Activated T-cell treated with anti-CD3 and anti-CD28 coated beads, Interleukin-2, amount 50 U/mL, for 72 hours (primary cell): ENCODE data around the gene ANKRD44. TPM values are rescaled to one million over a fixed set of nuclear protein-coding genes. Genes with fewer than 3 reads are reported as not detected.
"Not testable (repeated sequence)": the region's sequence is repeated elsewhere in the genome, so short reads cannot be mapped to it uniquely, and the experiment has no call there.

Experiments used
- ATAC-seq, 2 donors: fragments of 150-1000 bp; cut with Tn5 transposase; replicated peaks in 1 of 2; 2 replicates each; pipeline ENCODE4 v1.10.0; 2021; ENCODE audit warnings: moderate library complexity in 2 of 2, mild to moderate bottlenecking in 1 of 2
- DNase-seq, 2 donors: peaks; one replicate each; pipeline ENCODE4 v3.0.0; 2021 to 2022; ENCODE audit warnings: mixed read lengths in 1 of 2
- H3K27ac Mint-ChIP-seq: one replicate; pipeline ENCODE4 v1.8.0; 2022; ENCODE audit warnings: mild to moderate bottlenecking, moderate library complexity, mixed read lengths
- H3K27me3 Mint-ChIP-seq: one replicate; pipeline ENCODE4 v1.8.0; 2022; ENCODE audit warnings: low read depth, mixed read lengths
- H3K36me3 Mint-ChIP-seq, 2 donors: one replicate each; pipeline ENCODE4 v1.8.0; 2022; ENCODE audit warnings: mixed read lengths in 2 of 2, mild to moderate bottlenecking in 1 of 2; ENCODE audit not compliant: insufficient read depth in 2 of 2
- H3K4me1 Mint-ChIP-seq: one replicate; pipeline ENCODE4 v1.8.0; 2022; ENCODE audit warnings: low read depth, mixed read lengths
- H3K4me3 Mint-ChIP-seq, 2 donors: one replicate each; pipeline ENCODE4 v1.8.0; 2022; ENCODE audit warnings: mild to moderate bottlenecking in 2 of 2, mixed read lengths in 2 of 2, moderate library complexity in 2 of 2
- H3K9me3 Mint-ChIP-seq, 2 donors: one replicate each; pipeline ENCODE4 v1.8.0; 2022; ENCODE audit warnings: mixed read lengths in 2 of 2
- total RNA-seq, 2 donors: library from RNA; stranded (reverse); gene quantifications; one replicate each; pipeline ENCODE4 v1.2.3, GENCODE V29; 2022

The ANKRD44 gene
- total RNA-seq, 2 donors from 2014 or later = 114 to 141 TPM

- Mint-ChIP-seq H3K4me3 (peak overlapping the region; percentile 39 to 40), H3K27ac (peak overlapping the region; percentile 62), H3K4me1 (peaks cover 91% of the 10 kb centered on the region), H3K9me3 (no peaks in the 10 kb centered on the region), H3K36me3 (peaks cover 4 to 9% of the 10 kb centered on the region in 2 donors), H3K27me3 (no peaks in the 10 kb centered on the region)
- DNase-seq (peak in 1 of 2 donors; percentile 0), ATAC-seq (no peak)
Observed at GRCh38 chr2:197247083-197247482, 63.5 kb downstream of the ANKRD44 start.

- peaks cover 88% of the 10 kb centered on the region for H3K4me1 Mint-ChIP-seq
- ATAC-seq (no peak), DNase-seq (peak in 1 of 2 donors; percentile 0)
- H3K9me3 Mint-ChIP-seq = no peaks in the 10 kb centered on the region
- H3K36me3 Mint-ChIP-seq = peaks cover 4 to 9% of the 10 kb centered on the region in 2 donors
- H3K27ac Mint-ChIP-seq = peak overlapping the region; percentile 80
- H3K27me3 Mint-ChIP-seq = no peaks in the 10 kb centered on the region
- H3K4me3 Mint-ChIP-seq = peak overlapping the region in 1 of 2 donors; percentile 40
Observed at GRCh38 chr2:197245829-197246804, 64.5 kb downstream of the ANKRD44 start.

- H3K4me1 Mint-ChIP-seq = peaks cover 88% of the 10 kb centered on the region
- H3K9me3 Mint-ChIP-seq = no peaks in the 10 kb centered on the region
- H3K27ac Mint-ChIP-seq = peak overlapping the region; percentile 92
- peaks cover 4 to 9% of the 10 kb centered on the region in 2 donors for H3K36me3 Mint-ChIP-seq
- peak overlapping the region in 1 of 2 donors; percentile 63 for H3K4me3 Mint-ChIP-seq
- ATAC-seq (no peak), DNase-seq (no peak)
- no peaks in the 10 kb centered on the region for H3K27me3 Mint-ChIP-seq
Observed at GRCh38 chr2:197244349-197244748, 66.2 kb downstream of the ANKRD44 start.

- Mint-ChIP-seq H3K27me3 (no peaks in the 10 kb centered on the region), H3K4me1 (peaks cover 88% of the 10 kb centered on the region), H3K4me3 (peak overlapping the region; percentile 2 to 54), H3K36me3 (peaks cover 1 to 5% of the 10 kb centered on the region in 2 donors), H3K27ac (peak overlapping the region; percentile 48), H3K9me3 (no peaks in the 10 kb centered on the region)
- DNase-seq (no peak), ATAC-seq (no peak)
Observed at GRCh38 chr2:197242719-197243118, 67.9 kb downstream of the ANKRD44 start.

GRCh38 chr2:197241596-197241995 is 69.0 kb downstream of the ANKRD44 start:
- H3K4me3 Mint-ChIP-seq = no peak overlapping the region
- DNase-seq (no peak), ATAC-seq (no peak)
- H3K4me1 Mint-ChIP-seq = peaks cover 88% of the 10 kb centered on the region
- H3K27me3 Mint-ChIP-seq = no peaks in the 10 kb centered on the region
- no peaks in the 10 kb centered on the region for H3K9me3 Mint-ChIP-seq
- H3K27ac Mint-ChIP-seq = no peak overlapping the region
- H3K36me3 Mint-ChIP-seq = peaks cover 1% of the 10 kb centered on the region in 2 donors

- no peaks in the 10 kb centered on the region for H3K27me3 Mint-ChIP-seq
- H3K27ac Mint-ChIP-seq = peak overlapping the region; percentile 91
- no peaks in the 10 kb centered on the region for H3K36me3 Mint-ChIP-seq
- ATAC-seq (no peak), DNase-seq (no peak)
- peaks cover 88% of the 10 kb centered on the region for H3K4me1 Mint-ChIP-seq
- peak overlapping the region; percentile 69 to 93 for H3K4me3 Mint-ChIP-seq
- H3K9me3 Mint-ChIP-seq = no peaks in the 10 kb centered on the region
Observed at GRCh38 chr2:197241153-197241552, 69.4 kb downstream of the ANKRD44 start.

GRCh38 chr2:197240421-197241041 is 70.0 kb downstream of the ANKRD44 start:
- DNase-seq (no peak), ATAC-seq (peak; percentile 21 to 23)
- H3K27ac Mint-ChIP-seq = peak overlapping the region; percentile 91
- no peaks in the 10 kb centered on the region for H3K9me3 Mint-ChIP-seq
- no peaks in the 10 kb centered on the region for H3K27me3 Mint-ChIP-seq
- H3K4me3 Mint-ChIP-seq = peak overlapping the region; percentile 69 to 93
- H3K36me3 Mint-ChIP-seq = no peaks in the 10 kb centered on the region
- peaks cover 90% of the 10 kb centered on the region for H3K4me1 Mint-ChIP-seq

- H3K4me3 Mint-ChIP-seq = peak overlapping the region; percentile 69 to 93
- H3K36me3 Mint-ChIP-seq, H3K27me3 Mint-ChIP-seq, H3K9me3 Mint-ChIP-seq: not testable (repeated sequence)
- ATAC-seq (peak; percentile 12 to 14), DNase-seq (peak; percentile 26 to 35)
- peak overlapping the region; percentile 91 for H3K27ac Mint-ChIP-seq
- peaks cover 92% of the 10 kb centered on the region for H3K4me1 Mint-ChIP-seq
Observed at GRCh38 chr2:197240018-197240417, 70.6 kb downstream of the ANKRD44 start.

GRCh38 chr2:197239434-197239833 is 71.1 kb downstream of the ANKRD44 start:
- Mint-ChIP-seq H3K27me3 (no peaks in the 10 kb centered on the region), H3K36me3 (no peaks in the 10 kb centered on the region), H3K27ac (peak overlapping the region; percentile 98), H3K4me1 (peaks cover 92% of the 10 kb centered on the region), H3K4me3 (peak overlapping the region; percentile 69 to 93), H3K9me3 (no peaks in the 10 kb centered on the region)
- DNase-seq (no peak), ATAC-seq (peak; percentile 66 to 75)

- Mint-ChIP-seq H3K4me3 (peak overlapping the region; percentile 69 to 72), H3K27ac (peak overlapping the region; percentile 100), H3K9me3 (no peaks in the 10 kb centered on the region), H3K36me3 (no peaks in the 10 kb centered on the region), H3K27me3 (no peaks in the 10 kb centered on the region), H3K4me1 (peaks cover 94% of the 10 kb centered on the region)
- DNase-seq (no peak), ATAC-seq (peak; percentile 57 to 69)
Observed at GRCh38 chr2:197238043-197238365, 72.6 kb downstream of the ANKRD44 start.

- H3K4me1 Mint-ChIP-seq = peaks cover 94% of the 10 kb centered on the region
- H3K27me3 Mint-ChIP-seq = no peaks in the 10 kb centered on the region
- H3K9me3 Mint-ChIP-seq = no peaks in the 10 kb centered on the region
- no peaks in the 10 kb centered on the region for H3K36me3 Mint-ChIP-seq
- no peak for ATAC-seq
- DNase-seq = no peak
- peak overlapping the region; percentile 100 for H3K27ac Mint-ChIP-seq
- peak overlapping the region; percentile 69 to 72 for H3K4me3 Mint-ChIP-seq
Observed at GRCh38 chr2:197237291-197238042, 73.1 kb downstream of the ANKRD44 start.

GRCh38 chr2:197236816-197237215 is 73.8 kb downstream of the ANKRD44 start:
- Mint-ChIP-seq H3K27ac (peak overlapping the region; percentile 100), H3K36me3 (no peaks in the 10 kb centered on the region), H3K4me3 (peak overlapping the region; percentile 69 to 72), H3K27me3 (no peaks in the 10 kb centered on the region), H3K4me1 (peaks cover 97% of the 10 kb centered on the region), H3K9me3 (no peaks in the 10 kb centered on the region)
- ATAC-seq = no peak
- no peak for DNase-seq

GRCh38 chr2:197236159-197236558 is 74.4 kb downstream of the ANKRD44 start:
- Mint-ChIP-seq H3K27me3 (no peaks in the 10 kb centered on the region), H3K27ac (peak overlapping the region; percentile 100), H3K4me1 (peaks cover 97% of the 10 kb centered on the region), H3K36me3 (no peaks in the 10 kb centered on the region), H3K4me3 (peak overlapping the region; percentile 69 to 72), H3K9me3 (no peaks in the 10 kb centered on the region)
- ATAC-seq (no peak), DNase-seq (no peak)
